ENCODE data around the gene IQCH. TPM values are rescaled to one million over a fixed set of nuclear protein-coding genes. Genes with fewer than 3 reads are reported as not detected.

IQCH gene
- total RNA-seq, 1 experiment from 2014 or later, result 1.9 TPM

- no peak for TF ChIP-seq ZNF512 (CRISPR knock-in tag; IDR thresholded peaks at IDR 0.05; ENCODE audit: borderline replicate concordance)
- no peak for TF ChIP-seq ZNF232 (CRISPR knock-in tag; IDR thresholded peaks at IDR 0.05)
- TF ChIP-seq ZNF121 (CRISPR knock-in tag; IDR thresholded peaks at IDR 0.05), result no peak
- TF ChIP-seq TCF7 (CRISPR knock-in tag; IDR thresholded peaks at IDR 0.05; ENCODE audit: low read depth), result no peak
- no peak for TF ChIP-seq KAT7 (CRISPR knock-in tag; IDR thresholded peaks at IDR 0.05; ENCODE audit: borderline replicate concordance)
- no peak for TF ChIP-seq ZNF317 (CRISPR knock-in tag; IDR thresholded peaks at IDR 0.05; ENCODE audit: borderline replicate concordance, low read depth)
- TF ChIP-seq JAZF1 (CRISPR knock-in tag; IDR thresholded peaks at IDR 0.05), result no peak
- no peak for TF ChIP-seq ATF3 (CRISPR knock-in tag; conservative IDR thresholded peaks at IDR 0.05)
- no peak for TF ChIP-seq ERG (CRISPR knock-in tag; IDR thresholded peaks at IDR 0.05)
- no peak for TF ChIP-seq NR2C2 (CRISPR knock-in tag; IDR thresholded peaks at IDR 0.05)
- no peak for TF ChIP-seq ZNF671 (CRISPR knock-in tag; IDR thresholded peaks at IDR 0.05)
- TF ChIP-seq FOXJ3 (CRISPR knock-in tag; IDR thresholded peaks at IDR 0.05; ENCODE audit: borderline replicate concordance), result no peak
- TF ChIP-seq PREB (CRISPR knock-in tag; IDR thresholded peaks at IDR 0.05; ENCODE audit: borderline replicate concordance), result no peak
- TF ChIP-seq SMAD4 (CRISPR knock-in tag; IDR thresholded peaks at IDR 0.05), result no peak
- no peak for TF ChIP-seq SOX15 (CRISPR knock-in tag; IDR thresholded peaks at IDR 0.05)
- TF ChIP-seq FOXP4 (CRISPR knock-in tag; IDR thresholded peaks at IDR 0.05), result no peak
- TF ChIP-seq ZNF263 (CRISPR knock-in tag; IDR thresholded peaks at IDR 0.05; ENCODE audit: low read depth), result no peak
- TF ChIP-seq CTCF (IDR thresholded peaks at IDR 0.05), result no peak
- no peak for TF ChIP-seq CBFB (CRISPR knock-in tag; IDR thresholded peaks at IDR 0.05; ENCODE audit: low read depth)
- no peak for TF ChIP-seq E2F1 (CRISPR knock-in tag; IDR thresholded peaks at IDR 0.05)
- peaks cover 4% of the 10 kb centered on the region for H3K36me3 Mint-ChIP-seq
- CTCF ChIA-PET, result no interaction called here
- POLR2A ChIA-PET, result no interaction called here
- no peak overlapping the region for H3K4me3 Mint-ChIP-seq
- H3K27me3 Mint-ChIP-seq (ENCODE audit: low read depth), result no peaks in the 10 kb centered on the region
- ATAC-seq, result no peak
- no peaks in the 10 kb centered on the region for H3K4me1 Mint-ChIP-seq
- H3K9me3 Mint-ChIP-seq, result peaks cover 3% of the 10 kb centered on the region; the same call in 1 of the 2 replicates
- DNase-seq (ENCODE audit: low spot score), result no peak
- no peak overlapping the region for H3K27ac Mint-ChIP-seq
These were observed 35.3 kb upstream of the IQCH start for GRCh38 chr15:67219288-67219687.
